Stimulated activated CD8-positive, alpha-beta memory T cell treated with anti-CD3 and anti-CD28 coated beads, Interleukin-12 subunit alpha, Interleukin-12 subunit beta, amount 100 ng/mL, for 24 hours (primary cell): ENCODE measurements around the gene FGF22.

ENCODE experiments used
- DNase-seq: peaks from one replicate; pipeline ENCODE4 v3.0.0-alpha.2; 2020; ENCODE audit errors: extremely low read depth

Gene FGF22

DNA sequence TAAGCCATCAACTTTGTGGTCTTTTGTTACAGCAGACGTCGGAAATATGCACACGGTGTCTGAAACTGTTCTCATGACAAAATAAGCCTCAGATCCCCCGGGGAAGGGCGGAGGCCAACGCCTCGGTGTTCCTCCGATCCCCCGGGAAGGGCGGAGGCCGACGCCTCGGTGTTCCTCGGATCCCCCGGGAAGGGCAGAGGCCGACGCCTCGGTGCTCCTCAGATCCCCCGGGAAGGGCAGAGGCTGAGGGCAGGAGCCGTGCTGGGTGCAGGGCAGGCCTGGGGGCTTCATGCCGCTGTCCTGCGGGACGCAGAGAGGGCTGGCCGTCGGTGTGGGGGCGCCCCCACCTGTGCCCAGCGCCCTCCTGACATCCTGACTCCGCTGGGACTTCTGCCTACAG, 4.7 kb downstream of the FGF22 start:
- no peak for DNase-seq

DNA sequence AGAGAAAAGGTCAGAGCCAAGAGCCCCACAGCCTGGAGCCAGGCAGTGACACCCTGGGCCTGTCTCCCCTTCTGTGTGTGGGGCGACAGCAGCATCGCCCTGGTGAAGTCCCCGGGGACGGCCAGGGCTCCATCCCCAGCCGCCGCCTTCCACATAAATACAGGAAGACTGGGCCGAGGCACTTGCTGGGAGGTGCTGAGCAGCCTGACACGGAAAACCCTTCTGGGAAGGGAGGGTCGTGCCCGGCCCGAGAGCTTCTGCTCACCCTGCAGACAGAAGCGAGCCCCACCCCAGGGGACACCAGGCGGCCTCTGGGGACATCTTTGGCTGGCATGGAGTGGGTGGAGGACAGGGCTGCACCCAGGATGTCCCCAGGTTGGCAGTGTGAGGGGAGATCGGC, 5.1 kb downstream of the FGF22 start:
- DNase-seq: no peak

GRCh38 chr19:645912-646778, 6.5 kb downstream of the FGF22 start:
- no peak for DNase-seq

DNA sequence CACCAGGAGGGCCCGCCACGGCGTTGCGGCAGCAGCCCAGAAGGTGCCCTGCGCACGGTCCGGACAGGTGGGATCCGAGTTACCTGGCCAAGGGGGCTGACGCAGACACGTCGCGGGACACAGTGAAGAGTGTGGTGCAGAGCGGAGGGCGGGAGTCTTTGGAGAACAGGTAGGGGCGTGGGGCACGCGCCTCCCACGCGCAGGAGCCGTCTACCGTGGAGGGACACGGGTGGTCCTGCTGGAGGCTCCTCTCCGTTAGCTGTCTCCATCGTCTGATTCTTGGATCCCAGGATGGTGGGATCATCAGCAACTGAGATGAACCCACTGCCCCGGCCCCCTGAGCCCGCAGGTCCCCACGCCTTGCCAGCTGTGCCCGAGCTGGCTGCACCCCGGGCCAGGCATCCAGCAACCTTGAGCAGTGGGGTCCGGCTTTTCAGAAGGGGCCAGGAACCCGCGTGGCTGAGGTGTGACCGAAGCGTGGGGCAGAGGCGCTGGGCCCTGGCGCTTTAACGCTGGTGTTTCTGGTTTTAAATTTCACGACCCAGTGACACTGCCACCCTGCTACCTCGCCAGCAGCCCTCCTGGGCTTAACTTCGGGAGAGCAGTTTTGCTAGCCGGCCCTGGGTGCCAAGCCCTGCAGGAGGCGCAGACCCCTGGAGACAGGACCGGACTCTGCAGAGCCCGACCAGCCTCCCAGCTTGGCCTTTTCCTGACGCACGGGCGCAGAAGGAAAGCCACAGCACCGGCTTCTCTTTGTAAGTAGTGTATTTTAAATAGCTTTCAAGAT, 7.3 kb downstream of the FGF22 start:
- no peak for DNase-seq

DNA sequence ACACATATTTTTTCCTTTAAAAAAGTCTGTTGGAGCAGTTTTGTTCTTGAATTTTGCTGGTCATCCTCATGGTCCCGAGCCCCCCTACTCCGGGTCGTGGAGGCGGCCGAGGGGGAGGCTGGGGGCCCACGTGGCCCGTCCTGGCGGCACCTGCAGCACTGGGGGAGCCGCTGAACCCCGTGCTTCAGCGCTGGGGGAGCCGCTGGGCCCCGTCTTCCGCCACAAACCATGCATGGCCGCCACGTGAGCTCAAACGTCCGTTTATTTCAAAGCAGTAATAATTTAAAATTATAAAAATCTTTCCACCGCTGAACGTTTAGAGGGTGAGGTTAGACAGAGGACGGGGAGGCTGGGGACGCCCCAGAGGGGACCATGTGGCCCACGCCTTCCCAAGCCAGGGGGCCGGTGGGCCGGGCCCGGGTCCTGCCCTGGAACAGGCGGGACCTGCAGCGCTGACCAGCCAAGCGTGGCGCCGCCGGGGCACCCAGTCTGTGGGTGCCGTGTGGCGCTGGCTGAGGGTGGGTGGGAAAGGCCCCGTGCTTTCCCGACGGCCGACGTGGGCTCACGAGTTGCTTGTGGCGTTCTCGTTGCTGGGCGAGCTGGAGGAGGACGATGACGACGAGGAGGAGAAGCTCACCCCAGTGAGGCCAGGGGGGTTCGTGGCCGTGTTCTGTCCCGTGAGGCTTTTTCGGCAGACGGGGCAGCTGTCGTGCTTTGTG, 8.0 kb downstream of the FGF22 start:
- no peak for DNase-seq

- DNase-seq: no peak
Measured at GRCh38 chr19:648305-648704, 8.6 kb downstream of the FGF22 start.

DNA sequence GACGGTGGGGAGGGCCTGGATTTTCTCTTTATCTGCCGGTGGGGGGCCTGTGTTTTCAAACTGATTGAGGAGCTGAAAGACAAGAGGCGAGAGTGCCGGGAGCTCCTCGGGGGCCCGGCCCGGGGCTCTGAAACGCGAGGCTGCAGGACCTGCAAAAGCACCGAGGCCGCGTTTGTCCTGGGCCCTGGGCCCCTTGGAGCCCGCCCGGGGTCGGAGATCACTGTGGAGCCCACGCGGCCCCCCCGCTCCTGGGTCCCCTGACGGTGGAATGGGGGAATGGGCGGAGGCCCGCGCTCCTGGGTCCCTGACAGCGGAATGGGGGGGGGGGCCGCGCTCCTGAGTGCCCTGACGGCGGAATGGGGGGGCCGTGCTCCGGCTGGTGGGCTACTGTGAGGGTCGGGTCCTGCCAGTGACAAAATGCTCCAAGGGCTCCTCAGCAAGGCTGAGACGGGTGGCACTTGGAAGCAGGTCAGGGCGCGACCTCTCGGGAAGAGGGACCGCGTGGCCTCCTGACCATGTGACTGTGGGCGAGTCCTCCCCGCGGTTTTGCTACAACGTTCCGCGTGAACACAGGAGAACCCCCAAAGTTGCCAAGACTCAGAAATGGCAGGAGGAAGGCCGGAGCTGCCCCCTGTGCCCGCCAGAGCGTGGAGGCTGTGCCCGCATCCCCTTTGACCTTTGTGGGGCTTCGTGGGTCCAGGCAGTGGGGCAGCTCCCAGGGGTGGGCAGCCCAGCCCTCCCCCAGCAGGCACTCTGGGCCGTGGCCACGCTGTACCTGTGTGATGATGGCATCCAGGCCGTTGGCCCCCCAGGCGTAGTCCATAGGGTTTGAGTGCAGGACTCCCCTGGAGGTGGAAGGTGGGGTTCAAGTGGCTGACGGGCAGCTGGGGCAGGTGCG, 9.5 kb downstream of the FGF22 start:
- no peak for DNase-seq

DNA sequence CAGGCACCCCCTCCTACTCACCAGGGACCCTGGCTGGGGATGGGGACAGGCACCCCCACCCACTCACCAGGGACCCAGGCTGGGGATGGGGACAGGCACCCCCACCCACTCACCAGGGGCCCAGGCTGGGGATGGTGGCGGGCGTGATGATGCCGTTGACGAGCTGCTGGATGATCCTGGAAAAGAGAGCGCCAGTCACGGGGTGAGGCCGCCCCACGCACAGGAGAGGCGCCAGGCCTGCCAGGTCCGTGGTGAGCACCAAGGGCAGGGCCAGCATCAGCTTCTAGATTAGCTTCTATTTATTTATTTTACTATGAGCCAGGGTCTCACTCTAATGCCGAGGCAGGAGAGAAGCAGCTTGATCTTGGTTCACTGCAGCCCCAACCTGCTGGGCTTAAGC, 10.4 kb downstream of the FGF22 start:
- no peak for DNase-seq

- DNase-seq: no peak
Measured at GRCh38 chr19:651114-651818, 11.6 kb downstream of the FGF22 start.

DNA sequence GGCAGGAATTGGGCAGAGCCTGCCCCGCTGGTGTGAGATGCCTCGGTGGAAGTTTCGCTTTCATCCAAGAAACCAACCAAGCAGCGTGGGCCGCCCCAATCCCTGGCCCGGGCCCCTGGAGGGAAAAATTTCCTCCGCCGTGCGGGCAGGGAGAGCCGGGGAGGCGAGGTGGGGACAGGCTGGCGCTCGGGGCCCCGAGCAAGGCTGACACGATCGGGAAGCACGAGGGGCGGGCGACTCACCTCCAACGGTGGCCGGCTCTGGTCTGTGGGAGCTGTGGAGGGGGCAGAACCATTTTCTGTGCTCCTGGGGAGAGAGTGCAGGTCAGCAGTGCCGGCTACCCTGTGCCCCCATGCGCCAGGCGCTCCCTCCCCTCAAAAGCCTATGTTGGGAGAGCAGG, 12.3 kb downstream of the FGF22 start:
- no peak for DNase-seq

DNA sequence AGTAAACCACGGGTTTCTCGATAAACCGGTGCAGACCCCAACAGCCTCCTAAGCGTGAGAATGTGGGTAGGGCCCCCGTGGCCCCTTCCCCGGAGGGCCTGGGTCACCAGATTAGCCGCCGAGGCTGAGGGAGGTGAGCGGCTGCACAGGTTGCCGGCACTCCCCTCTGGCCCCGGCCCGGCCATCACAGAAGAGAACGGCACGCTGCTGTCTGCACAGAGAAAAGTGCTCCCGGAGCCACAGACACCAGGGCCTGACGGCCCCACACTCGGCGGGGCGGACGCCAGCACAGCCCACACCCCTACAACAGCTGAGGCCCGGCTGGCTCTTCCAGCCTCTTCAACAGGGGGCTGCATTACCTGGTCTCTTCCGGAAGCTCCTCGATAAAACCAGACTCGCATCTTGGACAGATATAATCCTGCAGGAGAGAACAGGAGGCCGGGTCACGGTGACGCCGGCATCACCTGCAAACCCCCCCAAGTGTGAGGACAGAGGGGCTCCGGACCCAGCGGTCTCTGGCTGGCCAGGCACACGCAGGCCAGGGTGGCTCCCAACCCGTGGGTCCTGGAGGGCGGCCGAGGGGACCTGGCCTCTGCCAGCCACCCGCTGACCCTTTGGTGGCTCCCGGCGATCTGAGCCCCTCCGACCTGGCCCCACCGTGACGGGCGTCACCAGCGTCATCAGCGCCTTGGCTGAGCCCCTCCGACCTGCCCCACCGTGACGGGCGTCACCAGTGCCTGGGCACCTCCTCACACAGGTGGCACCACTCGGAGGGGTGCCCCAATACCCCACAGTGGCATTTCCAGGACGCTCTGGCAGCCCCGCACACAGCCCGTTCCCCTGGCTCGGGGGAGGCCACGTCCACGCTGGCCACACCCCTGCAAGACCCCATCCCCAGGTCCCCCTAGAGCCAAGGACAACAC, 13.0 kb downstream of the FGF22 start:
- no peak for DNase-seq

- no peak for DNase-seq
Measured at GRCh38 chr19:653425-653824, 13.7 kb downstream of the FGF22 start.

GRCh38 chr19:655691-656090, 16.0 kb downstream of the FGF22 start:
- no peak for DNase-seq

DNA sequence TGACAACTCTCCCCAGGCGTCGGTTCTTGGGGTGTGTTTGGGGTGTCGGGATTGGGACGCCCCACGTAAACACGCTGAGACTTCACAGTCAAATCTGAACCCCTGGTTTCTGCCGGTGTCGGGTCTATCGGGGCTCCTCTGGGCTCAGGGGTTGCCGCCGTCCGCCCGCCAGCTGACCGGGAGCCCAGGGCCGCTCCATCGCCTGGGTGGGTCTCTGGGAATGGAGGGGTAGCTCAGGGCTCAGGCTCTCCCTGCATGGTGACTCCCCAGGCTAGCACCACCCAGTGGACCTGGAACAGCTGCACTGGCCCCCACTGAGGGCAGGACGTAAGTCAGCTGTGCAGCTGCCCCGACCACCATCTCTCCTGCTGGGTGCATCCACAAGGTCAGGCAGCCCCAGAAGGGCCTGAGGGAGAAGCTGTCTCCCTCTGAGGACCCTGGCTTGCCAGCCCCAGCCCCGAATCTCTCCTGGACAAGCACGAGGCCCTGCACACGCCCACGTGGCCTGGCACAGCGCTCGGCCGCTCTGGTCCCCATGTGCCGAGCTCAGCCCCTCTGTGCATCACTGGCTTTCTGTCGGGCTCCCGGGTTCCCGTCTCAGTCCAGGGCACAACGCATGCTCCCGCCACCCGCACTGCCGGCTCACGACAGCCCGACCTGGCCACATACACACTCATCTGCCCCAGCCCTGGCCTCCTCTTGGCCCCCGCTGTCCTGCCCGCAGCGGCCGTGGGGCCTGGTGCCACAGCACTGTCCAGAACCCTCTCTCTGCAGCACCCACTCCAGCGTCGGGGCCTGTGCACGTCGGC, 17.3 kb downstream of the FGF22 start:
- no peak for DNase-seq

GRCh38 chr19:657611-658010, 17.9 kb downstream of the FGF22 start:
- DNase-seq: no peak

DNA sequence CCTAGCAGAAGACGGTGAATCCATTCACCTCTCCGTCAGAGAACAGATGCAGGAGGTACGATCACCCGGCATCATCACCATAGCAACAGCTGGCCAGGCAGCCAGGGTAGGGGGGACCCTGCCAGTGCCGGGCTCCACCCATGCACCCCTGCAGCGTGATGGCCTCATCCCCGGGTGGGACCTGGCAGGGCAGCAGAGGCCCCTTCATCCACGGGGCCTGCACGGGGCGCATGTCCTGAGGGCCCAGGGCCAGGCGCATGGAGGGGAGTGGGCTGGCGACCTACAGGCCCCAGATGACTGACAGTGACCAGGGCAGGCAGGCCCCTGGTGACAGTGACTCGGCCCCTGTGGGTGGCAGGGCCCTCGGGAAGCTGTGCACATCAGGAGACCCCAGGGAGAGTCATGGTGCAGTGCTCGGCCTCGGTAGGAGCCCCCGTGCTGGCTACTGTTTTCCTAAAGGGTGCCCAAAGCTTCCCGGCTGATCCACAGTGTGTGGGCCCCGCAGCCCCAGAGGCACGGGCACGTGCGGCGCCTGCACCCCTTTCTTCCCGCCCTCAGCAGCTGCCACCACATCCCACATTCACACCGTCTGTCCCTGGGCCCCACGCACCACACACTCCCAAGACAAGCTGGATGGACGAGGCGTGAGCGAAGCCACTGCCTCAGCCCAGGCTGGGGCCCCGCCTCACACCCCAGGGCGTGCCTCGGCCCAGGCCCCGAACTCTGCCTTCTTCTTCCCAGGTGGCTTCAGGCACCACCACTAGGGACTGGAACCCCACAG, 18.6 kb downstream of the FGF22 start:
- DNase-seq: no peak

- DNase-seq: no peak
Measured at GRCh38 chr19:658916-659839, 19.5 kb downstream of the FGF22 start.
